Upper lobe of left lung (tissue), 6 donors: ENCODE data around the gene FAM83G. TPM values are rescaled to one million over a fixed set of nuclear protein-coding genes. Genes with fewer than 3 reads are reported as not detected.
"Not testable (repeated sequence)": the region's sequence is repeated elsewhere in the genome, so short reads cannot be mapped to it uniquely, and the experiment has no call there.

Source experiments
- ATAC-seq, 2 donors: fragments of 200-7000 bp; cut with Tn5 transposase; one replicate each; pipeline ENCODE4 v1.9.1; 2022; ENCODE audit warnings: mild to moderate bottlenecking in 2 of 2, moderate library complexity in 2 of 2; ENCODE audit not compliant: low FRiP score in 2 of 2
- DNase-seq, 2 donors: peaks; one replicate each; pipeline ENCODE4 v3.0.0-alpha.2; 2019 to 2020
- H3K27ac ChIP-seq, 4 donors: fragments of 200-600 bp; sonication (generic); one replicate each; pipeline ENCODE4 v1.5.1; 2016 to 2019
- H3K27me3 ChIP-seq, 4 donors: fragments of 200-600 bp; sonication (generic); one replicate each; pipeline ENCODE4 v1.5.1; 2017 to 2019
- H3K36me3 ChIP-seq, 4 donors: fragments of 200-600 bp; sonication (generic); one replicate each; pipeline ENCODE4 v1.5.1; 2016 to 2019
- H3K4me1 ChIP-seq, 4 donors: fragments of 200-600 bp; sonication (generic); one replicate each; pipeline ENCODE4 v1.5.1; 2018 to 2019
- H3K4me3 ChIP-seq, 4 donors: fragments of 200-600 bp; sonication (generic); one replicate each; pipeline ENCODE4 v1.5.1; 2017 to 2019; ENCODE audit warnings: mild to moderate bottlenecking in 2 of 4, moderate library complexity in 1 of 4
- H3K9me3 ChIP-seq, 4 donors: fragments of 200-600 bp; sonication (generic); one replicate each; pipeline ENCODE4 v1.5.1; 2018 to 2019
- CTCF ChIP-seq, 6 experiments: fragments of 450-650 bp in 4 of 6; fragments of 200-600 bp in 2 of 6; sonication (generic) in 2 of 6; IDR thresholded peaks; one replicate each; pipeline ENCODE4 v1.5.1; 2016 to 2019; ENCODE audit warnings: antibody characterized with exemption in 6 of 6
- EP300 ChIP-seq, 4 donors: sonication (generic); formaldehyde crosslinking; IDR thresholded peaks; one replicate each; pipeline ENCODE4 v1.5.1; 2017; ENCODE audit warnings: antibody characterized with exemption in 4 of 4, control low read depth in 2 of 4
- POLR2A ChIP-seq, 4 donors: fragments of 450-650 bp; IDR thresholded peaks; one replicate each; pipeline ENCODE4 v1.5.1; 2016 to 2017; ENCODE audit warnings: antibody characterized with exemption in 4 of 4, mild to moderate bottlenecking in 2 of 4
- POLR2AphosphoS5 ChIP-seq, 2 donors: sonication (generic); formaldehyde crosslinking; IDR thresholded peaks; one replicate each; pipeline ENCODE4 v1.5.1; 2017; ENCODE audit warnings: antibody characterized with exemption in 2 of 2
- WGBS, 2 donors: methylation state at CpG; one replicate each; pipeline ENCODE4 v1.1.5; 2017 to 2018; 5-methylcytosine and 5-hydroxymethylcytosine counted together
- total RNA-seq, 6 donors: library from RNA; depleted of rRNA in 4 of 6; stranded (reverse); fragments of >200 nt in 4 of 6; gene quantifications; one replicate each; pipeline versions ENCODE4 v1.1.0 to v1.2.1, GENCODE V29; 2016 to 2021
- donor health status: DM: no; HTN: no; CAD: no; lungs with moderate emphysema.
- donor health status: DM: no; HTN: yes; CAD: no; lungs with severe emphysema.

The FAM83G gene
- total RNA-seq, 6 donors from 2014 or later: 3.1 to 17.2 (median 11.2) TPM

- not testable (repeated sequence) for H3K27me3 ChIP-seq, H3K36me3 ChIP-seq, H3K4me1 ChIP-seq, ATAC-seq, H3K27ac ChIP-seq, H3K9me3 ChIP-seq, H3K4me3 ChIP-seq, DNase-seq
- no CpG with 5 or more reads among the region's 6 CpGs for WGBS, 2 donors
These were observed 31.6 kb upstream of the FAM83G start for GRCh38 chr17:19036186-19036585.

- not testable (repeated sequence) for H3K9me3 ChIP-seq, H3K4me1 ChIP-seq, H3K27ac ChIP-seq, H3K36me3 ChIP-seq, H3K4me3 ChIP-seq, DNase-seq, H3K27me3 ChIP-seq
- ATAC-seq: peak; percentile 94 to 97
- no CpG with 5 or more reads among the region's 24 CpGs for WGBS, 2 donors
These were observed 27.9 kb upstream of the FAM83G start for GRCh38 chr17:19032377-19032988.

- not testable (repeated sequence) for H3K27me3 ChIP-seq, H3K4me1 ChIP-seq, H3K27ac ChIP-seq, H3K4me3 ChIP-seq, H3K9me3 ChIP-seq, H3K36me3 ChIP-seq
- WGBS, 2 donors: 0% methylated on average over 1 of the region's 4 CpGs; no CpG with 5 or more reads in 1 of the 2 donors
- ATAC-seq (peak; percentile 88 to 90), DNase-seq (peak in 1 of 2 donors; percentile 81)
- peak in 2 of 6 experiments; percentile 18 to 51 for TF ChIP-seq CTCF (IDR thresholded peaks at IDR 0.05)
These were observed 27.2 kb upstream of the FAM83G start for GRCh38 chr17:19031729-19032128.

GRCh38 chr17:19030771-19031449 is 26.3 kb upstream of the FAM83G start:
- H3K27me3 ChIP-seq, ATAC-seq, DNase-seq, H3K9me3 ChIP-seq, H3K4me1 ChIP-seq, H3K27ac ChIP-seq, H3K4me3 ChIP-seq, H3K36me3 ChIP-seq: not testable (repeated sequence)
- no CpG with 5 or more reads among the region's 5 CpGs for WGBS, 2 donors

GRCh38 chr17:19029740-19030139 is 25.2 kb upstream of the FAM83G start:
- H3K9me3 ChIP-seq, H3K27me3 ChIP-seq, H3K4me3 ChIP-seq, DNase-seq, H3K27ac ChIP-seq, H3K36me3 ChIP-seq, ATAC-seq, H3K4me1 ChIP-seq: not testable (repeated sequence)
- WGBS, 2 donors: no CpG with 5 or more reads among the region's 5 CpGs

- not testable (repeated sequence) for H3K27ac ChIP-seq, H3K36me3 ChIP-seq, H3K4me3 ChIP-seq, DNase-seq, H3K27me3 ChIP-seq, H3K9me3 ChIP-seq, ATAC-seq, H3K4me1 ChIP-seq
- WGBS, 2 donors: no CpG with 5 or more reads among the region's 11 CpGs
These were observed 24.1 kb upstream of the FAM83G start for GRCh38 chr17:19028671-19029070.

- H3K27ac ChIP-seq: no peak overlapping the region
- WGBS, 2 donors: 78 to 82% methylated on average over 7 to 22 of the region's 22 CpGs
These were observed 19.8 kb upstream of the FAM83G start for GRCh38 chr17:19024101-19025078.

More at GRCh38 chr17:19024101-19025078, 19.8 kb upstream of the FAM83G start:
- TF ChIP-seq EP300 (IDR thresholded peaks at IDR 0.05) (no peak), CTCF (IDR thresholded peaks at IDR 0.05) (no peak), POLR2AphosphoS5 (IDR thresholded peaks at IDR 0.05) (no peak), POLR2A (IDR thresholded peaks at IDR 0.05) (no peak)
- H3K4me3 ChIP-seq: no peak overlapping the region
- H3K36me3 ChIP-seq: no peaks in the 10 kb centered on the region
- no peak for ATAC-seq
- DNase-seq: peak in 1 of 2 donors; percentile 59
- H3K4me1 ChIP-seq: no peaks in the 10 kb centered on the region
- H3K9me3 ChIP-seq: no peaks in the 10 kb centered on the region
- H3K27me3 ChIP-seq: no peaks in the 10 kb centered on the region
